HG03060 (cell line): ENCODE data around the gene RPE65.
"Not testable (repeated sequence)": the region's sequence is repeated elsewhere in the genome, so short reads cannot be mapped to it uniquely, and the experiment has no call there.

Experiments
- ATAC-seq: cut with Tn5 transposase; IDR thresholded peaks from one replicate; pipeline ENCODE4 v1.9.1; 2021; ENCODE audit warnings: low read depth, moderate number of reproducible peaks; ENCODE audit not compliant: unreplicated experiment

RPE65 gene

DNA sequence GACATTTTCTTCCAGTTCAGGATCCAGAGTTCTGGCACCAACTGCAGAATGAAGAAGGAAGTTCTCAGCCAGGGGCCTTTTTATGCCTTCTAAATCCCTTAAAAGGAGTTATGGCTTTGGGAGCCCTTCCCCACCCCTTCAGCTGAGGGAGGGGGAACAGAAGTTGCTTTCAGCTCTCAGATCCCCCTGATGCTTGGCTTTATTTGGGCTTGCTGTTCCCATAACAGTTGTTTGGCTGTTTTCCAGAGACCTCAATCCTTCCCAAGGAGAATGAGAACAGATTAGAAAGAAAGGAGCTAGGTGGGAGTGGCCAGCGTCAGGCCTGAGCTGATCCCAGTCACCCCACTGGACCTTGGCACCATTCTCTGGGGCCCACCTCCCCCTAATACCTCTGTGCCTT, at the start of gene RPE65:
Gene RPE65 (minus strand): TSS at position 54 of the 400 bp plus-strand sequence. CDS start 49 bp downstream, at position 5.
- ATAC-seq = no peak

DNA sequence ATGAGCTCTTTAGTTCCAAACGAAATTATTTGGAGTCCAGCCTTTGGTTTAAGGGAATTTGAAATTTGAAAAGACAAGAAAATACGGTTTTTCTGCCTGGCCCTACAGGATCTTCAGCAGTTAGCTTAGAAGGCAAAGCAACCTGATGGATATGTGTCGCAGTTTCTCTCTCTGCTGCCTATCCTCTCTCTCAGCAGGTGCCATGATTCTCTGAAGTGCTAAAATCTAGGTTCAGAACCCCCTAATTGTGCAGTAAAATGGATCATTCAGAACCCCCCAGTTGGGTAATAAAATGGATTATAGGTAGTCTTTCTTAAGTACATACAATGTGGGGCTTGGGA, 47.6 kb upstream of the RPE65 start:
- no peak for ATAC-seq

DNA sequence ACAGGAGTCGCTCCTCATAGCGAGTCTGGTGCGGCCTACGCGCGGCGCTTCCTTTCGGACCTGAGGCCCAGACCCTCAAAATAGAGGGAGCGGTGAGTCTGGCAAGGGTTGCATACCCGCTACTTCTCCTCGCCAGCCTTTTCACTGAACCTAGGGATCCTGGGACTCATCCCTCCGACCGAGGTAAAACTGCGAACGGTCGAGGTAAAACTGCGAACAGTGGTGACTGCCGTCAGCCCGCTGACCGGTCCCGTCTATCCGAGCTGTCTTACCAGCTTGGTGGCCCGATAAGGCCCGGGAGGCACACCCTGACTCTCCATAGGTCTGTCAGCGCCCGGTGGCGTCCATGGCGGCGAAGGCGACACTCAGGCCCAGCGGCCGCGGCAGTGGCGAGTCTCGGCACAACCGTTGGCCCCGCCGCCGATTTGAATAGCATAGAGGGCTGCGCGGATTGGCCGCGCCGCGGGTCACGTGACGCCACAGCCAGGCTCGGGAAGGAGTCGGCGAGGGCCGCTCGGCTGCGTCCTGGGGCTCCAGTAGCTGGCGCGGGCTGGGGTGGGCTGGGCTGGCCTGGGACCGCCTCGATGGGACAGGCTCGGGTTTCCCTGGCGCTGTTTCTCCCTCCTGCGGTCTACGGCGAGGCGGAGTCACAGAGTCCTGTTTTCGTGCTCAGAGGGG, 47.1 kb upstream of the RPE65 start, which contains the start of gene DEPDC1:
Gene DEPDC1 (minus strand): TSS at position 403 of the 678 bp plus-strand sequence. CDS start 83 bp downstream, at position 320.
- ATAC-seq = peak; percentile 92

DNA sequence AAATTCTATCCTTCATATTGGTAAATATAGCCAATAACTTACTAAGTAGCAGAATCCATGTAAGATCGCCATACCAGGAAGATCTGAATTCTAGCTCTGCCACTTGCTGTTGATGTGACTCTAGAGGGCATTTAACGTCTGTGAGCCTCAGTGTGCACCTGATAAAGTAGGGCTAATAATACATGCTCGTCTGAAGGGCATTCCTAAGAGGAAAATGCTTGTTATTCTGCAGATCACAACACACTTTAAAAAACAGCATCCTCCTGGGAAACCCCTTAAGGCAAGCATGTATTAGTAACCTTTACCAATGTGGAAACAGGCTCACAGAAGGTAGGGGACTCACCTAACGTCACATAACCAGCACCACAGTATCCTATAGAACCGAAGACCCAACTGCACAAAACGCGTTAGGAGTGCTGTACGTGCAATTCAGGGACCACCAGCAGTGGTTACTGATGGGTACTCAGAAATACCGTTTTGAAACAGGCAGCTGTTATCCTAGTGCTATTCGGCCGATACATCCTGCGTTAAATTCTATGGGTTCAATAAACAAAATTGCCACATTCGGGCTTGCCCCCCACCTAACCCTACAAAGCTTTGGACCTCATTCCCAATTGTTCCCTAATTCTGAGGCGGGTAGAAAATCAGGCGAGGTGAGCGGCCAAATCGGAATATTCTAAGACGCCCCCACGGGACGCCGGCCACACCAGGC, 46.4 kb upstream of the RPE65 start:
- no peak for ATAC-seq

DNA sequence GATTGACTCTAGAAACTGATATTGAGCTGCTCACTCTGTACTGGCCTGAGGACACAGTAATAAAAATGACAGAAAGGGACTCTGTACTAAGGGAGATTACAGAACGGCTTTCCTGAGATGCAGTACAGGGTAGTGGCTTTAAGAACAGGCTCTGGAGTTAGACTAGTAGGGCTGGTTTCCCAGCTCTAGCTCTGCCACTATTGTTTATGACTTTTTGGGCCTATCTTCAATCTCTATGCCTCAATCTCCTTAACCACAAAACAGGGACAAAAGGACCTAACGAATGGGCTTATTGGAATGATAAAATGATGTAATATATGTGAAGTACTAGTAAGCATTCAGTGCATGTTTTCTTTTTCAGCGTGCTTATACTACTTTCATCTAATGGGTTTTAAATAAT, 45.8 kb upstream of the RPE65 start:
- ATAC-seq = no peak

DNA sequence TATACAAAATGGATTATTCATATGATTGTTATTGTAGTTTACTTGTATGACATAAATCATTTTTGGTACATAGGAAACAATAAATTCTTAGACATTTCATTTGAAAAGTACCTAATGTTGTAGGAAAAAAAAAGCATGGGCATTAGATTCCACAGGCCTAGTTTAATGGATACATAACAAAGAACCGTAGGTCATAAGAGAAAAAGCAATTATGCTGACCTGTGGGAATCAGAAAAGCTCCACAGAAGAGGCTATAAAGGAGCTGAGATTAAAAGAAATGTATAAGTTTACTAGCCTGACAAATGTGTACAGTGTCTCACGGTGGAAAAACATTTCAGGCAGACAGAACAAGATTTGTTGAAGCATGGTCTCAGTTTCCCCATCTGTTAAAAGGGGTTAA, 43.4 kb upstream of the RPE65 start:
- no peak for ATAC-seq

DNA sequence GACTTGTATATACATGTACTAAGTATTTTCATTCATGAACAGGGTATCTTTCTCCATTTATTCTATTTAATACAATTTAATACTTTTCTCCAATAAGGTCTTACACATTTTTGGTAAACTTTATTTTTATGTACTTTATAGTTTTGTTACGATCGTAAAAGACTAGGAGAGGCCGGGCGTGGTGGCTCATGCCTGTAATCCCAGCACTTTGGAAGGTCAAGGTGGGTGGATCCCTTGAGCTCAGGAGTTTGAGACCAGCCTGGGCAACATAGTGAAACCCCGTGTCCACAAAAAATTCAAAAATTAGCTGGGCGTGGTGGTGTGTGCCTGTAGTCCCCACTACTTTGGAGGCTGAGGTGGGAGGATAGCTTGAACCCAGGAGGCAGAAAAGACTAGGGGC, 42.5 kb upstream of the RPE65 start:
- ATAC-seq = not testable (repeated sequence)

DNA sequence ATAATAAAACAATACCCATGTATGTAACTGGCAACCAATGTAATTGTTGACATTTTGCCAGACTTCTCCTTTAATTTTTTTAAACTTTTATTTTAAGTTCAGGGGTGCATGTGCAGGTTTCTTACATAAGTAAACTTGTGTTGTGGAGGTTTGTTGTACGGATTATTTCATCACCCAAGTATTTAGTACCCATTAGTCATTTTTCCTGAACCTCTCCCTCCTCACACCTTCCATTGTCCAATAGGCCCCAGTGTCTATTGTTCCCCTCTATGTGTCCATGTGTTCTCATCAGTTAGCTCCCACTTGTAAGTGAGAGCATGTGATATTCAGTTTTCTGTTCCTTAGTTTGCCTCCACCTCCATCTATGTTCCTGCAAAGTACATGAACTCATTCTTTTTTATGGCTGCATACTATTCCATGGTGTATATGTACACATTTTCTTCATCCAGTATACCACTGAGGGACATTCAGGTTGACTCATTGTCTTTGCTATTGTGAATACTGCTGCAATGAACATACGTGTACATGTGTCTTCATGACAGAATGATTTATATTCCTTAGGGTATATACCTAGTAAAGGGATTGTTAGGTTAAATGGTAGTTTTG, 40.4 kb upstream of the RPE65 start:
- no peak for ATAC-seq

DNA sequence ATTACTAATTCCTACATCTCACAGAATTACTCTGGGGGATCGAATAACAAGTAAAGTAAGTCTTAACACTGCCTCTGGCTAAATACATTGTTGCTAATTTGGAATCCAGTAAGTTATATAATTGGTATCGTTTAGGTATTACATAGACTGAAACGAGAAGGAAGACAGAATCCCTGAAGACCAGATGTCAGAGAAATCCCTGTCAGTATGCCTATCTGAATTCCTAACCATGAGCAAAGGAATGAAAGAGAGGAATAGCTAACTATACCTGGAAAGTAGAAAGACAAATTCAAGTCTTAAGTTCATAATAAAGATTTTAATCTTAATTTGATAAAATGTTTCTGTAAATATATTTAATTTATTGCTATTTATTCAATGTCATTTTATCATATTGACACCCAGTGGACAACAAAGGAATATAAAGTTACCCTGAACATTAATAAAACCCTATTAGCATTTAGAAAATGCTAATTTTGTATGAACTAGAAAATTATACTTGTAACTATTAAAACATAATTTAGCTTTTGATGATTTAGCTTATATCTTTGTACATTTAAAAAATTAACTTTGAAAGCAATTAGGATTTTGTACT, 35.8 kb upstream of the RPE65 start:
- no peak for ATAC-seq

DNA sequence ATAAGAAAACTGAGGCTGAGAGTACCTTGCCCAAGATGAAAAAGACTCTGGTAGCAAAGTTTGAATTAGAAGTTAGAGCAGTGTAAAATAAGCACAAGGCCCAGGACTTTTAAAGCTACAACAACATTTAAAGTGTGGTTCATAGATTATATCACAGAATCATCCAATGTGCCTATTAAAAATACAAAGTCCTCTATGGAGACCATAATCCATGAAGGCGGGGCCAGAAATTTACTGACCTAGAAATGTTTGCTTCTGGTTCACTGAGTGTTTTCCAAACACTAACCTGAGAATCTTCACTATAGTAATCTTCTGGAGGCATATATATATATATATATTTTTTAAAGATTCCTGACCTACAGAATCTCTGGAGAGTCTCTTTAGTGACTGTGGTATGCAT, 34.9 kb upstream of the RPE65 start:
- no peak for ATAC-seq

DNA sequence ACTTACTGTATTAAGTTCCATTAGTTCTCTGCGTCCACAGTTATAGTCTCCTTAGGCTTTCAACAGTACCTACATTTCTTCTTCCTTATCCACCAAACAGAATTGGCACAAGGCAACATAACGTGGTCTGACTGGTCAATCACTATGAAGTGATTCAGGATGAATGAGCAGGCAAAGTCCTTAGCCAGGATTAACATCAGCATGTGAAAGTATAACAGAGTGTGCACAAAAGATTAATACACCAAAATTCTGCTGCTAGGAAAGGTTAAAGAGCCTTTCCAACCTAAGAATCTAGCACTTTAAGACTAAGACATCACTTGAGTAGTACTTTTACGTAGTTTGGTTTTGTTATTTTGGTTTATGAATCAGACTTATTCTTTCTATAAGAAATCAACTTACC, 31.3 kb upstream of the RPE65 start:
- ATAC-seq = no peak

DNA sequence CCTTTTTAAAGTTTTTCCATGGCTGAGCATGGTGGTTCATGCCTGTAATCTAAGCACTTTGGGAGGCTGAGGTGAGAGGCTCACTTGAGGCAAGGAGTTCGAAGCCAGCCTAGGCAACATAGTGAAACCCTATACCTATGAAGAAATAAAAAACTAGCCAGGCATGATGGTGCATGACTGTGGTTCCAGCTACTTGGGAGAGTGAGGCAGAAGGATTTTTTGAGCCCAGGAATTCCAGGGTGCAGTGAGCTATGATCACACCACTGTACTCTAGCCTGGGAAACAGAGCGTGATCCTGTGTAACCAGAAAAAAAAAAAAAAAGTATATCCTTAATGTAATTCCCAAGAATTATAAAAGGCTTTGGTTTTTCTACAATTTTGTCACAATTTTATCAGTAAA, 29.7 kb upstream of the RPE65 start:
- ATAC-seq = no peak

DNA sequence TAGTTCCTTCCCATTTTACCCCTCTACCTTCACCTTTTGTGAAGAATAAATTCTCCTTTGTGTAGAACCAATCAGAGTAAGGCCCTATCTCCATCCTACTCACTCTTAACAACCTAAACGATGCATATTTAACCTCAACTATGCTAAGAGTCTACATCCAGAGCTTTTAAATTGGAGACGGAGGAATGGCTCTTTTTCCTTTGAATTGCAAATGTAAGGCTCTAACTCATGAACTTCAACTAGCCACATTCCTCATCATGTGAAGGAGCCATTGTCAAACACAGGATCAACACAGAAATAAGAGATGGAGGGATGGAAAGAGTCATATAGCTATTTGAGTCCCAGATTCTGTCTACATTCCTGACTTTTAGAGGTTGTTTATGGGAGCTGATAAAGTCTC, 28.9 kb upstream of the RPE65 start:
- ATAC-seq = no peak

DNA sequence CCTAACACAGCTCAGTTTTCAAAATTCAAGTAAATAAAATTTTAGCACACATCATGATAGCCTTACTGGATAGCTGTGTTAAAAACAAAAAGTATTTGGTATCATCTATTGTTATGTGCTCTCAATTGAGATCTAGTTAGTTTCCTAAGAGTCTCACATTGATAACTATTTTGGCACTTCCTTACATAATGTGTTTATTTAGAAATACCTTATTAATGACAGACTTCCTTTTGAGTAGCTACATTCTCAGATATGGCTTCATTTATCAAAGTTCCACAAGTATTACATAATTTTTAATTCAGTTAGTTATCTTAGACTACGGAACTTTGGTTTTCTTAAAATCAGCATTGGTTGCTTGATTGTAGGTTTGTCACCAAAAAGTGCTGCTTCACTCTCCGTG, 26.9 kb upstream of the RPE65 start:
- not testable (repeated sequence) for ATAC-seq

DNA sequence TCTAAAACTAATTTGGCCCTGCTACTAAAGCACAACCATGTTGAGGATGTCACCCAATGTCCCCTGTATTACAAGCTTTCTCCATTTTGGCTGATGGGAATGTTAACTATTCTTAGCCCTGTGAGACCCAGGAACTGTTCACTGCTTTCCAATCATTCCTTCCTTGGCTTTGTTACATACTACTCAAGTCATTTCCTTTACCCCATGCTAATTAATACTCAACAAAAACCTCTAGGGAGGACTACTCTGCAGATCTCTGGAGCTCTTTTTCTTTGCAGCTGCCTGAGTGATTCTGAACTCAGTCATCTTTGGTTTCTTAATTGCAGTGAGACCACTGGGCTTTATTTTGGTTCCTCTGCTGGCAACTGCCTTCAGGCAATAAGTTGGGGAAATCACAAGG, 23.3 kb upstream of the RPE65 start:
- ATAC-seq = no peak

DNA sequence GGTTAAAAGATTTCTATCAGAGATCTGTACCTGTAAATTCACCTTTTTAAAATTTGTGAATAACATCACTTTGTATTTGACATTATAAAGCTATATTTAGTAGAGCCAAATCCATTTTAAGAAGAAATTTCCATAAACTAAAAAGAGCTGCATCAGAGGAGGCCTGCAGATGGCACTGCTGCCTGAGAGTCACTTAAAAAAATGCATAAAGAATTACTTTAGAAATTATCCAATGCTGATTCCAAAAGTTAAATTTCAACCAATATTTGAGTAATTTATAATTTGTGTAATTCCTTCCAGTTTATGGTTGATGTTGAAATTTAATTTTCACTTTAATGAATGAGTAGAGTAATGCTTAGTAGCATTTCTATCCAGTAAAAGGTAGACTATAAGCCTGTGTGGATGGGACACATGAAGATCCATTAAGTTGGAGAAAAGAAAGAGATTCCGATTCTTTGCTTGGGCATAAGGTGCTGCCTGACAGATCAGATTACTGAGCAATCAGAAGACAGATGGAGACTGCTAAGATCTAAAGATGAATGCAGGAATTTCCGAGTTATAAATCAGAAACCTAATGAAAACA, 20.7 kb upstream of the RPE65 start:
- no peak for ATAC-seq

DNA sequence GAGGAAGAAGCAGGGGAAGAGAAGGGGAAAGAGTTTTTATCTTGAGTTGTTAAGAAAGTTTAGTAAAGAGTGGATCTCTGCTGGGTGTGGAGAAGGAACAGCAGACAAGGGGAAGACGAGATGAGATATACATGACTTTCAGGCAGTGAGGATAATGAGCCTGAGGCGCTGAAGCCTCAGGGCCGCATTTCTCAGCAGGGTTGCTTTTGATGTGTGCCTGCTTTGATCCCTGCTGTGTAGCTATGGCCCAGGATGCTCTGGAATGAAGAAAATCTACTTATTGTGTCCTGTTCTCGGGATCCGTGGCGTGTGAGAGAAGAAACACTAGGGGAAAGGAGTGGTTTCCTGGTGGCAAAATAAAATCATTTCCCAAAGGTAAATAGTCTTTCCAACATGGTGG, 15.1 kb upstream of the RPE65 start:
- ATAC-seq = no peak

DNA sequence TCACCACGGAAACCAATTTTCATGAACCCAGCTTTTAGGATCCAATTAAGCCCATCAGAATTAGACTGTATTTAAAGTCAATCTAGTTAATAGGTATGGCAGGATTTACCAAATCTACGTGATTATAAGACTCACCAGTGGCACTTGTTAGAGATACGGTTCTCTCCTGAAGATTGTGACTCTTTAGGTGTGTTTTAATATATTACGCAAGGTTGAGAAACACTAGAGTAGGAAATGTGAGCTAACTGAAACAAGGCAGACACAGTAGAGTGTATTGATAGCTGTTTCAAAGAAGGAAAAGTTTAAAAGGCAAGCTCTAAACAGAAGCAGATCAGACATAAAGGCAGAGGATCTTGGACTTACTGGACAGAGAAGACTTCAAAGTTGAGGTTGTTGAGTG, 11.2 kb upstream of the RPE65 start:
- ATAC-seq = no peak

DNA sequence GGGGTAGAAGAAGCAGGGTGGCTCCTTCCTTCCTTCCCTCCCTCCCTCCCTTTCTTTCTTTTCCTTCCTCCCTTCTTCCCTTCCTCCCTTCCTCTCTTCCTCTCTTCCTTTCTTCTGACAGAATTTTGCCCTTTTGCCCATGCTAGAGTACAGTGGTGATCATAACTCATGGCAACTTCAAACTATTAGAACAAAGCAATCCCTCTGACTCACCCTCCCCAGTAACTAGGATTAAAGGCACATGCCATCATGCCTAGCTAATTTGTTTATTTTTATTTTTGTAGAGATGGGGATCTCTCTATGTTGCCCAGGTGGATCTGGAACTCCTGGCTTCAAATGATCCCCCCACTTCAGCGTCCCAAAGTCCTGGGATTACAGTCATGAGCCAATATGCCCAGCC, 10.0 kb upstream of the RPE65 start:
- ATAC-seq = no peak

DNA sequence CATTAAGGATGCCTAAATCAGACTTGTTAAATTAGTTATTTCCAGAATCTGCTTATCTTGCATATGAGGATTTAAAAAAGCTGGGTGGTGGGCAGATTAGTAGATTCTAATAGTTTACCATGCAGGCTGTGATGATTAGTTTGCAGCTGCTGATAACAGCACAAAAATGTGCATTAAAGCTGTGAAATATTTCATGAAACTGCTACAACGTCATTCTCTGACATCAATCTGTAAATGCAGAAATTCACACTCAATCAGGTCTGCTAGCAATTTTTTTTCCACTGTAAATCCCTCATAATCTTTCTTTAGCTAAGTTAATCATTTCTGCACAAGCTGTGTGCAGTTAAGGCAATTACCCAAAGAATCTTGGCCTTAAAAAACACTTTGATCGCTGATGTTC, 9.3 kb upstream of the RPE65 start:
- ATAC-seq = no peak

DNA sequence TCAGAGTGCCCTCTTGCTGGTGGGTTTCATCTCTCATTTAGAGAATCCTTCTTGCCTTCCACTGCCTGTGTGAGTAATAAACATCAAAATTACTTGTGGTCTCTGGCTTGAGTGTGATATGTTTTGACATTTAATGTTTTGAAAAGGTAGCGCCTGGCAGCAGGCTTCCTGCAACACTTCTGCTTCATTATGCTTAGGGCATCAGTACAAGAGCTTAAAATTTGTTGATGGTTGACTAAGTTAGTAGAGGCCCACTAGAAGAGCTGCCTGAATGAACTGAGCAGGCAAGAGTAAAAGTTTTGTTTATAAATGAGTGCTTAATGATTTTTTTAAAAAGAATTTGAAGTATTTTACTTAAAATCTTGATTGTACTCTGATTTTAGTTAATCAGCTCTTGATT, 6.4 kb upstream of the RPE65 start:
- no peak for ATAC-seq
